ENCODE measurements around the gene TSPAN31. TPM values are rescaled to one million over a fixed set of nuclear protein-coding genes. Genes with fewer than 3 reads are reported as not detected.
"Not testable (repeated sequence)": the region's sequence is repeated elsewhere in the genome, so short reads cannot be mapped to it uniquely, and the experiment has no call there.

The TSPAN31 gene, protein sequence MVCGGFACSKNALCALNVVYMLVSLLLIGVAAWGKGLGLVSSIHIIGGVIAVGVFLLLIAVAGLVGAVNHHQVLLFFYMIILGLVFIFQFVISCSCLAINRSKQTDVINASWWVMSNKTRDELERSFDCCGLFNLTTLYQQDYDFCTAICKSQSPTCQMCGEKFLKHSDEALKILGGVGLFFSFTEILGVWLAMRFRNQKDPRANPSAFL
- polyA plus RNA-seq (ENCODE audit: insufficient read length in 4 of 4), result 10 to 100 TPM; 83.5 to 98.6 (median 91.7) TPM

DNA sequence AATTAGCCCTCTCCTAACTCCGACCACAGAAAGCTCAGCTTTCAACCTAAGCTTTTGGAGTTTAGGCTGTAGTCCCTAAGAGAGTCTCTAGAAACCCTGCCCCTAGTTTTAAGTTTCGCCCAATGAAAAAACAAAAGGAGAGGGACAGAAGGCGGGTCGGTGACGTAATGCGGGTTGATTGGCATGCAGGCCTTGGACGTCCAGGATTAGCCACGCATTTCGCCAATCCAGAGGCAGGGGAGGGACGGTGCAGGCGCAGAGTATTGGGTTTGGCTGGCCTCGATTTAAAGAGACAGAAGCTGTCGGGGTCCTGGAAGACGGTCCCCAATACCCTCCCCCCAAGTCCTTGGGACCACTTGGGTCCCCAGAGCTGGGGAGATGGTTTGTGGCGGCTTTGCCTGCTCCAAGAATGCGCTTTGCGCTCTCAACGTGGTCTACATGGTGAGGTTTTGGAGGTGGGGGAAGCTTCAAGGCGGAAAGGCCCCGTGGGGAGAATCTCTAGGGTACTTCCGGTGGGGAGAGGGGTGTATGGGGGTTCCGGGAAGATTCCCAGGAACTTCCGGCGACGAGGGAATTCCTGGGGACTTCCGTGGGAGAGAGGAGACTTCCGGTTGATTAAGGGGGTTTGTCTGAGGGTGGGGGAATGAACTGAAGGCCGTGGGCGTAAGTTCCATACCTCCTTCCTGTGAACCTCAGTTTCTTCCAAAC lies at the start of gene TSPAN31:
TSPAN31 (plus strand) TSS at position 263 of the 708 bp plus-strand sequence; CDS start at position 379, 116 bp downstream.
- peak; percentile 92 to 98 (median 96) for DNase-seq (ENCODE audit: low read depth in 4 of 4, low spot score in 2 of 4)

GRCh38 chr12:57695770-57696432 lies 48.9 kb upstream of the TSPAN31 start:
- no peak for DNase-seq (ENCODE audit: low read depth in 4 of 4, low spot score in 2 of 4)

DNA sequence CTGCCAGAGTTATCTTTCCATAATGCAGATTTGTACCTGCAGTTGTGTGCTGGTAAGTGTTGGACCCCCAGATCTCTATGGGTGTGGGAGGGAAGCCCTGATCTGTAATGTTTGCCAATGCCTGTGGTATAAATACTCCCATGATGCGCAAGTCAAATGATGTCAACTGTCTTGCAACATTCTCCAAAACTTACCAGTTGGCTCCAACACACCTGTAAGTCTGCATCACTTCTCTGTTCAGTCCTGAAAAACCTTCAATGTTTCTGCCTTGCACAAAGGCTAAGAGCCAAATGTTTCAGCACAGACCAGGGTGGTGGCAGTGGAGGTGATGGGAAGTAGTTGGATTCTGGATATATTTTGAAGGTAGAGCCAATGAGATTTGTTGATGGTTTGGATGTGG lies 47.8 kb upstream of the TSPAN31 start:
- no peak for DNase-seq (ENCODE audit: low read depth in 4 of 4, low spot score in 2 of 4)

- no peak for DNase-seq (ENCODE audit: low read depth in 4 of 4, low spot score in 2 of 4)
Measured at GRCh38 chr12:57698414-57698813, 46.4 kb upstream of the TSPAN31 start.

DNA sequence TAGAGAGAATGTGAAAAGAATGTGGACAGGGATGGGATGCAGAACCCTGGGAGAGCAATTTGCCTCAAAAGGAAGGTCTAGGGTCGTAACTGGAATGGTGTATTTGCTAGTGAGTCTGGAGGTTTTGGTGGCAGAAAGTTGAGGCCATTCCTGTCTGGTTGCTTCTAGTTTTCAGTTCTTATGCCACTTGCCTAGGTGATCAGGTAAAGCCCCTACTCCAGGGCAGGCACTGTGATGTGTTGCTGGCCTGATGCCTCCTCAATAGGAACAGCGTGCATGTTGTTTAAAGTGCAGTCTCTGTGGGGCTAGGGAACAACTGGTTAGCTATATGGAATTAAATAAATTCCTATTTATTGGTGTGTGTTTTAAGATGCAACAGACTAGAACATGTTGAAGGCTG lies 44.5 kb upstream of the TSPAN31 start:
- DNase-seq (ENCODE audit: low read depth in 4 of 4, low spot score in 2 of 4), result no peak

DNA sequence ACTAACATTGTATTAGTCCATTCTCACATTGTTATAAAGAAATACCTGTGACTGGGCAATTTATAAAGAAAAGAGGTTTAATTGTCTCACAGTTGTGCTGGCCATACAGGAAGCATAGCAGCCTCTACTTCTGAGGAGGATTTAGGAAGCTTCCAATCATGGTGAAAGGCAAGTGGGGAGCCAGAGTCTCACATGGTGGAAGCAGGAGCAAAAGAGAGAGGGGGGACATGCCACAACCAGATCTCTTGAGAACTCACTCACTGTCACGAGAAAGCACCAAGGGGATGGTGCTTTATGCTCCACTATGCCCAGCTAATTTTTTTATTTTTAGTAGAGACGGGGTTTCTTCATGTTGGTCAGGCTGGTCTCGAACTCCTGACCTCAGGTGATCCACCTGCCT lies 37.6 kb upstream of the TSPAN31 start:
- no peak for DNase-seq (ENCODE audit: low read depth in 4 of 4, low spot score in 2 of 4)

DNA sequence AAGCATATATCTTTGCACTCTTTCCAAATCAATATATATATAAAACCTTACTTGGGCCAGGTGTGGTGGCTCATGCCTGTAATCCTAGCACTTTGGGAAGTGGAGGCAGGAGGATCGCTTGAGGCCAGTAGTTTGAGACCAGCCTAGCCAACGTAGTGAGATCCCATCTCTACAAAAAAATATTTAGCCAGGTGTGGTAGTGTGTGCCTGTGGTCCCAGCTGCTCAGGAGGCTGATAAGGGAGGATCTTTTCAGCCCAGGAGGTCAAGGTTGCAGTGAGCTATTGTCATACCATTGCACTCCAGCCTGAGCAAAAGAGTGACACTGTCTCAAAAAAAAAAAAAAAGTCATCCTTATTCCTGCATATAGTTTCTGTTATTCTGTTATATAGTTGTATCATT lies 36.5 kb upstream of the TSPAN31 start:
- no peak for DNase-seq (ENCODE audit: low read depth in 4 of 4, low spot score in 2 of 4)

DNA sequence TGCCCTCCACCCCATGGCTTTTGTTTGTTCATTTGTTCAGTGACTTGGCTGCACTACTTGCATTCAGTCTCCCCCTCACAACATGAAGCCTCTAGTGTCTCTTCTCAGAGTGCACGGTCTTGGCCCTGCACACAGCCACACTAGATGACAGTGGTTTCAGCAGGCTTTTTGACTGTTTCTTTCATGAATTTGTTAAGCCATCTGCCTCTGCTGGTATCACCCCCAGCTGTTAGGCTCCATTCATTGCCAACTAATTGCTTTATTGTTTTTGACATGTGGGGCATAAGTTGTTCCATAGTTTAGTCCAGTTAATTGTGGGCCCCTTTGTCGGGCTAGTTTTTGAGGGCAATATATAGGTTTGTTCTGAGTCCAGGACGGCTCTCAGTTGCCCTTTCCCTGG lies 32.1 kb upstream of the TSPAN31 start:
- no peak for DNase-seq (ENCODE audit: low read depth in 4 of 4, low spot score in 2 of 4)

GRCh38 chr12:57713209-57713608 lies 31.6 kb upstream of the TSPAN31 start:
- DNase-seq (ENCODE audit: low read depth in 4 of 4, low spot score in 2 of 4), result no peak

- not testable (repeated sequence) for DNase-seq (ENCODE audit: low read depth in 4 of 4, low spot score in 2 of 4)
Measured at GRCh38 chr12:57715036-57715748, 29.6 kb upstream of the TSPAN31 start.

GRCh38 chr12:57715786-57716185 lies 29.1 kb upstream of the TSPAN31 start:
- no peak for DNase-seq (ENCODE audit: low read depth in 4 of 4, low spot score in 2 of 4)

GRCh38 chr12:57716305-57716704 lies 28.5 kb upstream of the TSPAN31 start:
- no peak for DNase-seq (ENCODE audit: low read depth in 4 of 4, low spot score in 2 of 4)

- DNase-seq (ENCODE audit: low read depth in 4 of 4, low spot score in 2 of 4), result no peak
Measured at GRCh38 chr12:57717131-57717530, 27.7 kb upstream of the TSPAN31 start.

- no peak for DNase-seq (ENCODE audit: low read depth in 4 of 4, low spot score in 2 of 4)
Measured at GRCh38 chr12:57717846-57718640, 26.8 kb upstream of the TSPAN31 start.

DNA sequence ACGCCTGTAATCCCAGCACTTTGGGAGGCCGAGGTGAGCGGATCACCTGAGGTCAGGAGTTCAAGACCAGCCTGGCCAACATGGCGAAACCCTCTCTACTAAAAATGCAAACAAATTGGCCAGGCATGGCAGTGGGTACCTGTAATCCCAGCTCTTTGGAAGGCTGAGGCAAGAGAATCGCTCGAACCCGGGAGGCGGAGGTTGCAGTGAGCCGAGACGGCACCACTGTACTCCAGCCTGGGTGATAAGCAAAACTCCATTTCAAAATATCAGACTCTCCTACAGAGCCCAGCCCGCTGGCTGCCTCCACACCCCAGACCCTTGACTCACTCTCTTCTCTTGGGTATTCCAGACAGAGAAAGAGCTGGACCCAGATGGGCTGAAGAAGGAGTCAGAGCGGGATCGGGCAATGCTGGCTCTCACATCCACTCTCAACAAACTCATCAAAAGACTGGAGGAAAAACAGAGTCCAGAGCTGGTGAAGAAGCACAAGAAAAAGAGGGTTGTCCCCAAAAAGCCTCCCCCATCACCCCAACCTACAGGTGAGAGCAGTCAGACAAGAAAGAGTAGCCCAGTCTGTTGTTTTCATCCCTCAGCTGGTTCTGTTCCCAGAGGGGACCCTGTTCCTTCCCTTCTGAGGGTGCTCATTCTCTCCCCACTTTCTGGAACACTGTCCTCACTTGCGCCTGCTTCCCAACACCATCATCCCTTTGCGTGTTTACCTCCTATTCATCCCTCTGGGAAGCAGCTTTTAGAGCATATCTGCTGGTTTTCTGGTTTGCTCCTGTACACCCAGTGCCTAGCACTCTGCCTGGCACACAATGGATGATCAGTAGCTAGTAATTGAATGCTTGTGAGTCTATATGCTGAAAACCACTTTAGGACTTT lies 26.0 kb upstream of the TSPAN31 start:
- DNase-seq (ENCODE audit: low read depth in 4 of 4, low spot score in 2 of 4), result no peak

DNA sequence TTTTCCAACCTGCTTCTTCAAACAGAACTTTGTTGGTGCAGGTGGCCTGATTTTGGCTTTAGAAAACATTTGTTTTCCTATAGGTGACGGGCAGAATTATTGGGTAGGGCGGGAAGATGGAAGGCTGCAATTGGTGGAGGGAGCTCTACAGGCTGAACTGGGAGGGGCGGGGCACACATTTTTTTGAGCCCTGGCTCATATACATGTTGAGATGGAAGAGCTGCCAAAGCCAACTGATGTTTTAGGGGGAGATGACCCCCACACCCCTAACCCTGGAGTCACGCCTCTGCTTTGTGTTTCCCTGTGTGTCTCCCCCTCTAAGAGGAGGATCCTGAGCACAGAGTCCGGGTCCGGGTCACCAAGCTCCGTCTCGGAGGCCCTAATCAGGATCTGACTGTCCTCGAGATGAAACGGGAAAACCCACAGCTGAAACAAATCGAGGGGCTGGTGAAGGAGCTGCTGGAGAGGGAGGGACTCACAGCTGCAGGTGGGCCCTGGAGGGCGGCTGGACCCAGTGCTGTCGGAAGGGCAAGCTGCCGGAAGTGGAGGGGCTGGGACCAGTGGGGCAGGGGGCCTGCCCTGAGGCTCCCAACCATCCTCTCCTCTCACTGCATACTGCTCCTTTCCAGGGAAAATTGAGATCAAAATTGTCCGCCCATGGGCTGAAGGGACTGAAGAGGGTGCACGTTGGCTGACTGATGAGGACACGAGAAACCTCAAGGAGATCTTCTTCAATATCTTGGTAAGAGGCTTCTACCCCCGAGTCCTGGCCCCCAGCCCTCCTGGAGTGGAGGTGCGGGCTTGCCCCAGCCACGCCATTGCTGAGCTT lies 24.8 kb upstream of the TSPAN31 start:
- DNase-seq (ENCODE audit: low read depth in 4 of 4, low spot score in 2 of 4), result no peak

GRCh38 chr12:57720606-57721595 lies 23.9 kb upstream of the TSPAN31 start:
- DNase-seq (ENCODE audit: low read depth in 4 of 4, low spot score in 2 of 4), result no peak

Measured in left renal cortex interstitium (tissue), 4 donors.